Keratinocyte (primary cell): ENCODE measurements around the gene ANKRD62. TPM values are rescaled to one million over a fixed set of nuclear protein-coding genes. Genes with fewer than 3 reads are reported as not detected.

Experiments used
- DNase-seq: peaks from one replicate; pipeline ENCODE4 v3.0.0-alpha.2; 2011; ENCODE audit warnings: low read depth, missing footprints, low spot score
- FAIRE-seq: peaks from 2 replicates; lab custom pipeline; 2011; peaks lifted over from hg19 to GRCh38; lab: Jason Lieb, UNC
- H2AFZ ChIP-seq: 2 replicates; pipeline ENCODE4 v1.6.0; 2012; ENCODE audit warnings: low read length, control low read depth, inconsistent platforms; ENCODE audit not compliant: control insufficient read depth
- H3K27ac ChIP-seq: 2 replicates; pipeline ENCODE4 v1.5.1; 2011; ENCODE audit warnings: low read length; ENCODE audit not compliant: control insufficient read depth, insufficient read depth
- H3K27me3 ChIP-seq: 3 replicates; pipeline ENCODE4 v1.6.0; 2011; ENCODE audit warnings: low read length; ENCODE audit not compliant: control insufficient read depth, insufficient read depth; ENCODE audit errors: extremely low read depth
- H3K36me3 ChIP-seq, 2 experiments: 2 replicates in 1 of 2; 3 replicates in 1 of 2; pipeline ENCODE4 v1.5.1; 2011; ENCODE audit warnings: low read length in 2 of 2, mild to moderate bottlenecking in 1 of 2; ENCODE audit not compliant: control insufficient read depth in 2 of 2, insufficient read depth in 2 of 2; ENCODE audit errors: extremely low read depth in 1 of 2
- H3K4me1 ChIP-seq: 3 replicates; pipeline ENCODE4 v1.5.1; 2011; ENCODE audit warnings: low read length; ENCODE audit not compliant: control insufficient read depth, insufficient read depth; ENCODE audit errors: extremely low read depth
- H3K4me2 ChIP-seq: 3 replicates; pipeline ENCODE4 v1.6.0; 2011; ENCODE audit warnings: low read depth, low read length; ENCODE audit not compliant: control insufficient read depth, insufficient read depth; ENCODE audit errors: extremely low read depth
- H3K4me3 ChIP-seq, 3 experiments: fragments of 200-600 bp in 1 of 3; sonication (generic) in 1 of 3; 2 replicates in 2 of 3; 3 replicates in 1 of 3; pipeline ENCODE4 v1.5.1; 2011 to 2016; ENCODE audit warnings: low read length in 3 of 3, mild to moderate bottlenecking in 3 of 3, control low read depth in 2 of 3, inconsistent platforms in 1 of 3, low read depth in 1 of 3, mixed read lengths in 1 of 3, mixed run types in 1 of 3, moderate library complexity in 1 of 3; ENCODE audit not compliant: control insufficient read depth in 2 of 3, insufficient read depth in 2 of 3; ENCODE audit errors: extremely low read depth in 1 of 3
- H3K79me2 ChIP-seq: 2 replicates; pipeline ENCODE4 v1.6.0; 2012; ENCODE audit warnings: low read length; ENCODE audit not compliant: control insufficient read depth, insufficient read depth
- H3K9ac ChIP-seq: 3 replicates; pipeline ENCODE4 v1.6.0; 2011; ENCODE audit warnings: low read length; ENCODE audit not compliant: control insufficient read depth, insufficient read depth; ENCODE audit errors: extremely low read depth
- H3K9me1 ChIP-seq: 3 replicates; pipeline ENCODE4 v1.6.0; 2011; ENCODE audit warnings: low read length; ENCODE audit not compliant: control insufficient read depth, insufficient read depth; ENCODE audit errors: extremely low read depth
- H3K9me3 ChIP-seq: 2 replicates; pipeline ENCODE4 v1.5.1; 2012; ENCODE audit warnings: low read depth, low read length; ENCODE audit not compliant: control insufficient read depth
- H4K20me1 ChIP-seq: 3 replicates; pipeline ENCODE4 v1.6.0; 2011; ENCODE audit warnings: low read length; ENCODE audit not compliant: control insufficient read depth, insufficient read depth; ENCODE audit errors: extremely low read depth
- CTCF ChIP-seq, 3 experiments: IDR thresholded peaks in 1 of 3; conservative IDR thresholded peaks in 1 of 3; optimal IDR thresholded peaks in 1 of 3; 2 replicates in 2 of 3; 3 replicates in 1 of 3; pipeline versions ENCODE3 to v1.5.1; 2011; ENCODE audit warnings: low read length in 3 of 3, mild to moderate bottlenecking in 3 of 3, moderate library complexity in 2 of 3, control low read depth in 1 of 3, inconsistent platforms in 1 of 3; ENCODE audit not compliant: insufficient read depth in 2 of 3; ENCODE audit errors: extremely low read depth in 1 of 3
- EZH2 ChIP-seq: IDR thresholded peaks from one replicate; pipeline ENCODE4 v1.6.1; 2012; ENCODE audit warnings: inconsistent platforms, mild to moderate bottlenecking, low read length, moderate library complexity
- dilution Hi-C: fragments of 300-500 bp; cut with MboI; formaldehyde crosslinking; loops from one replicate; pipeline ENCODE4 v1.7.0; 2020; ENCODE audit warnings: low sequenced_read_pairs; ENCODE audit not compliant: extremely low pct_ligation_motif_present
- polyA plus RNA-seq, 5 experiments: library from polyadenylated mRNA; depleted of rRNA in 3 of 5; stranded (reverse) in 3 of 5; stranded (forward) in 1 of 5; unstranded in 1 of 5; fragments of >200 nt; gene quantifications; 1 replicate in 1 of 5; 2 replicates in 3 of 5; 3 replicates in 1 of 5; pipeline versions ENCODE4 v1.2.1 to v1.2.3, GENCODE V29; 2011 to 2012; ENCODE audit warnings: missing spikeins in 2 of 5, low read depth in 1 of 5, low replicate concordance in 1 of 5

Gene ANKRD62
- polyA plus RNA-seq, 1 donor (not counting 4 experiments of a cell fraction or from before 2014, with no cell fraction given): not detected

GRCh38 chr18:12064086-12064763 is 29.4 kb upstream of the ANKRD62 start:
- Histone ChIP-seq H3K4me2 (no peak overlapping the region), H3K79me2 (no peaks in the 10 kb centered on the region), H3K36me3 (no peaks in the 10 kb centered on the region), H2AFZ (no peak overlapping the region), H3K27ac (no peak overlapping the region), H3K9me3 (no peaks in the 10 kb centered on the region), H3K4me1 (no peaks in the 10 kb centered on the region), H3K9me1 (no peaks in the 10 kb centered on the region), H3K27me3 (no peaks in the 10 kb centered on the region), H3K4me3 (no peak overlapping the region), H3K9ac (no peak overlapping the region), H4K20me1 (no peaks in the 10 kb centered on the region)
- DNase-seq: no peak
- FAIRE-seq: no peak
- TF ChIP-seq EZH2 (no peak), CTCF (optimal IDR thresholded peaks at IDR 0.05 in 1 of 3, IDR thresholded peaks at IDR 0.05 in 1 of 3, conservative IDR thresholded peaks at IDR 0.05 in 1 of 3; ENCODE audit: extremely low read depth in 1 of 3, insufficient read depth in 2 of 3, low read length in 3 of 3) (no peak)
- dilution Hi-C loops: no loop called here

GRCh38 chr18:12065397-12065796 is 28.2 kb upstream of the ANKRD62 start:
- no peak overlapping the region for H2AFZ ChIP-seq
- H3K4me1 ChIP-seq: no peaks in the 10 kb centered on the region
- no peaks in the 10 kb centered on the region for H3K27me3 ChIP-seq
- H3K9ac ChIP-seq: no peak overlapping the region
- no peak for FAIRE-seq
- no peak overlapping the region for H3K4me2 ChIP-seq
- dilution Hi-C loops: no loop called here
- H4K20me1 ChIP-seq: no peaks in the 10 kb centered on the region
- H3K27ac ChIP-seq: no peak overlapping the region
- no peaks in the 10 kb centered on the region for H3K36me3 ChIP-seq
- H3K9me1 ChIP-seq: no peaks in the 10 kb centered on the region
- no peak overlapping the region for H3K4me3 ChIP-seq
- no peak for DNase-seq
- H3K9me3 ChIP-seq: no peaks in the 10 kb centered on the region
- TF ChIP-seq EZH2: no peak
- no peak for TF ChIP-seq CTCF (optimal IDR thresholded peaks at IDR 0.05 in 1 of 3, IDR thresholded peaks at IDR 0.05 in 1 of 3, conservative IDR thresholded peaks at IDR 0.05 in 1 of 3; ENCODE audit: extremely low read depth in 1 of 3, insufficient read depth in 2 of 3, low read length in 3 of 3)
- H3K79me2 ChIP-seq: no peaks in the 10 kb centered on the region
